A204.1 (cell line): ENCODE results near the gene COX6A2.
A peak's percentile ranks its signal among the peaks of the same experiment; 100 is the strongest.

Experiments used
- FAIRE-seq: peaks from 2 replicates; lab custom pipeline; 2012; peaks lifted over from hg19 to GRCh38; lab: Jason Lieb, UNC

COX6A2 gene

DNA sequence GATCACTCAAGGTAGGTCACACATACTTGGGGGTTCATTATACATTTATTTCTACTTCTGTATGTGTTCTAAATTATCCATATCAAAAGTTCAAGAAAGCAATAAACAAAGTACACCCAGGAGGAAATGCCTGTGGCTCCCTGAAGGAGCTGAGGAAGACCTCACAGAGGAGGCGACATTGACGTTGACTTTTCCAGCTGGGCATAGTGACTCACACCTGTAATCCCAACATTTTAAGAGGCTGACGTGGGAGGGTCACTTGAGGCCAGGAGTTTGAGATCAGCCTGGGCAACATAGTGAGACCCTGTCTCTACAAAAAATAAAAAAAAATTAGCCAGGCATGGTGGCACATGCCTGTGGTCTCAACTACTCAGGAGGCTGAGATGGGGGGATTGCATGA is 18.7 kb downstream of the COX6A2 start:
- FAIRE-seq, result no peak

DNA sequence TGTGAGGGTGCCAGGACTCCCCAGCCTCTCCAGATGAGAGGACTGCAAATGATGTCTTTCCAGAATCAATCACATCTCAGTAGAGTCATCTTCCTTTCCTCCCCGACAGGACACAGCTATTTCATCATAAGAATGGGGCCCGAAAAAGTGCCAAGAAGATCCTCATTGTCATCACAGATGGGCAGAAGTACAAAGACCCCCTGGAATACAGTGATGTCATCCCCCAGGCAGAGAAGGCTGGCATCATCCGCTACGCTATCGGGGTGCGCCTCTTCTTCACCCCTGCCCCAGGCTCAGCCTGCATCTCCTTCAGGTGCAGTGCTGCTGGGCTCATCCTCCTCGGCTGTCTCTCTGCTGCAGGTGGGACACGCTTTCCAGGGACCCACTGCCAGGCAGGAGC is 20.8 kb downstream of the COX6A2 start:
- FAIRE-seq, result no peak

GRCh38 chr16:31404353-31405064 is 23.7 kb downstream of the COX6A2 start:
- peak; percentile 62 for FAIRE-seq

DNA sequence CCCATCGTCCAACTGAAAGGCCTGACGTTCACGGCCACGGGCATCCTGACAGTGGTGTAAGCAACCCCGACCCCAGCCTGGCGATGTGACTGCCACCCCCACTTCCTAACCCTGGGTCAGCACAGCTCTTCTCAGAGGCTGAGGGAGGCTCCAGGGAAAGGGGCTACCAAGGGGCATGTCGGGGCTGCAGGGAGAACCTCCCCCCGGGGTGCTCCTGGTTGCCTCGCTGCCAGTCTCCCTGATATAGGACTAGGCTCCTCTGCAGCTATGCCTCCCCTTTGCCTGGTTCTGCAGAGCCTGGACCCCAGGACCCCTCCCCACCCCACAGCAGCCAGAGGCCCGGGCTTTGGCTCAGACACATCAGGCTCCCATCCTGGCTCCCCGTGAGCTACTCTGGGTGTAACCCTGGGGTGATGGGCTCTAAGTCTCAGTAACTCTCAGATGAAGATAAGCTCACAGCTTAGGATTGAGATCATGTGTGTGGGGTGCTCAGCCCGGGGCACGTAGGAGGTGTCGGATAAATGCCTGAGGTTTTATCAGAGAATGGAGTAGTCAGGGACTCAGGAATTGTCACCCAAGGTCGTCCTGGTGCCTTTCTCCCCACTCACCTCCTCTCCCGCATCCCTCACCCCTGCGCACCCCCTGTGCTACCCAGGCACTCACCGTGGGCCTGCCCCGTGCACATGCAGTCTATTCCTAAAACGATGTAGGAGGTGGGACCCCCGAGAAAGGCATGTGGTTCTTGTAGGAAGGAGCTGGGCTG is 24.4 kb downstream of the COX6A2 start:
- FAIRE-seq, result no peak

DNA sequence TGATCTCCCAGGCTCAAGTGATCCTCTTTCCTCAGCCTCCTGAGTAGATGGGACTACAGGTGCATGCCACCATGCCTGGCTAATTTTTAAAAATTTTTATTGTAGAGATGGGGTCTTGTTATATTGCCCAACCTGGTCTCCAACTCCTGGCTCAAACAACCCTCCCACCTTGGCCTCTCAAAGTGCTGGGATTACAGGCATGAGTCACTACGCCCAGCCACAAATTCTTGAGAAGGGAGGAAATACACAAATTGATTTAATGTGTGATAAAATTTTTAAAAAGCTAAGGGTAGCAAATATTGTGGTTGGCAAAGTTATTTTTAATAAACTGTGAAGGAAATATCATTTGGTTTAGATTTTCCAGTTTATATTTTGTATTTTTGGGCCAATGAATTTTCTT is 25.5 kb downstream of the COX6A2 start:
- FAIRE-seq, result no peak

DNA sequence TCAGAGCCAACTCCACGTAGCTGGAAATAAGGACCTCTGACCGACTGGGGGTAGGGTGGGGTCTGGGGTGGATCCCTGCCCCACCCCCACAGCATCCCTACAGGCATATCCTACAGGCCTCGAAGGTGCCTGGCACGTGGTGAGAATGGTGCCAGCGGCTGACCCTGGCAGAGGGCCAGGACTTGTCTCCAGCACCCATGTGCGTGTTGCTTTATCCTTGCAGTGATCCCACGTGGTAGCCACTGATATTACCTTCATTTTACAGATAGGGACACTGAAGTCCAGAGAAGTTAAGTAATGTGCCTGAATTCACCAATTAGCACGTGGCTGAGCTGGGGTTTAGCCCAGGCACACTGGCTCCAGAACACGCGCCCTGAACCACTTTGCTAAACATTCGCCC is 26.7 kb downstream of the COX6A2 start:
- no peak for FAIRE-seq

GRCh38 chr16:31400191-31400590 is 28.0 kb downstream of the COX6A2 start:
- FAIRE-seq, result no peak

GRCh38 chr16:31397701-31398100 is 30.5 kb downstream of the COX6A2 start:
- no peak for FAIRE-seq

GRCh38 chr16:31397096-31397660 is 31.0 kb downstream of the COX6A2 start:
- no peak for FAIRE-seq

DNA sequence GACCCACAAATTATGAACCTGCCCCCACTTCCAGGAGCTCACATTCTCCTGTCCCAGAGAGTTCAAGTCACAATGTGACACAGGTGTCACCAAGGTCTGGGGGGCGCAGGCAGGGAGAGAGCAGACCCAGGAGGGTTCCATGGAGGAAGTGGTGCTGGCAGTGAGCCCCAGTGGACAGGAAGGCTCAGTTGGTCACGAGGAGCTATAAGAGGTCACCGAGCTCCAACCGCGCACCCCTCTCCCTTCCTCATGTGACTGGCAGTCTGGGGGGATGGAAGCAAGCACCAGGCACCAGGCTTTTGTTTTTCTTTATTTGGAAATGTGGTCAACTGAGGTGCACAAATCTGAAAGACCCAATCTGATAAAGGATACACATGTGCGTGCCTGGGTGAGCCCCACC is 32.5 kb downstream of the COX6A2 start:
- FAIRE-seq, result no peak

DNA sequence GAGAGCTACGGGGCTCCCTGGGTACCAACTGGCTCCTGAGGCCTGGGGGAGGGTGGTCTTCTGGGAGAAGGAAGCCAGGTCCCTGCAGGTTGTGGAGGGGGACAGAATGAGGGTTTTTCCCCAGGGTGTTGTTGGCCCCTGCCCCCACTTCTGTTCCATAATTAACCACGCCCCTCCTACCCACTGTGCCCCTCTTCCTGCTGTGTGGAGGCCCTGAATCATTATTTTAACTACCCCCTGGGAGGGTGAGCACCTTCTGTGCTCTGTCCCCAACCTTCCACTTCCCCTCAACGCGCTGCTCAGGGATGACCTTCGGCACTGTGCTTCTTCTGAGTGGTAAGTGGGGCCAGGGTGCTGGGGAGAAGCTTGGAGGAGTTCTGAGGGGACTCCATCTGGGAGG is 35.1 kb downstream of the COX6A2 start, which contains the start of gene ITGAD:
Gene ITGAD (plus strand): TSS at position 280 of the 400 bp plus-strand sequence. CDS start 26 bp downstream, at position 306.
- FAIRE-seq, result no peak

DNA sequence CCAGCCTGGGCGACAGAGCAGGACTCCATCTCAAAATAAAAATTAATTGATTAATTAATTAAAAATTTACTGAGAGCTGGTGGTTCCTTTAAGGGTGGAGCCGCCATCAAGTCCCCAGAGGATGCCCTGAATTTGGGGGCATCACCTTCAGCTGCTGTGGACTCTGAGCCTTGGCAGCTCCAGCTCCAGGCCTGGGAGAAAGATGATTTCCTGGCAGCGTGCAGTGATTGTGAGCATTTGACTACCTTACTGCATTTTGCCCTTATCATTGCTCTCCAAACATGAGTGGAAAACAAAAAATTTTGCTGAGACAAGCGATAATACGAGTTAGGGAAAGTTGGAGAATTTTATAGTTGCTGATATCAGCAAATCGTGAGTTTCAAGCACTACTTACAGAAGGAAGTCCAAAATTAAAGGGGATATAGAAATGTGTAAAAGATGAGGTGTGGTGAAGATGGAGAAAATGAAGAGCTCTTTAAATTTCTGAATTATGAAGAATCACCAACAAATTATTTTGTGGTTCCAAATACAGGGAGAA is 37.6 kb downstream of the COX6A2 start:
- no peak for FAIRE-seq

GRCh38 chr16:31388535-31388934 is 39.6 kb downstream of the COX6A2 start:
- no peak for FAIRE-seq

DNA sequence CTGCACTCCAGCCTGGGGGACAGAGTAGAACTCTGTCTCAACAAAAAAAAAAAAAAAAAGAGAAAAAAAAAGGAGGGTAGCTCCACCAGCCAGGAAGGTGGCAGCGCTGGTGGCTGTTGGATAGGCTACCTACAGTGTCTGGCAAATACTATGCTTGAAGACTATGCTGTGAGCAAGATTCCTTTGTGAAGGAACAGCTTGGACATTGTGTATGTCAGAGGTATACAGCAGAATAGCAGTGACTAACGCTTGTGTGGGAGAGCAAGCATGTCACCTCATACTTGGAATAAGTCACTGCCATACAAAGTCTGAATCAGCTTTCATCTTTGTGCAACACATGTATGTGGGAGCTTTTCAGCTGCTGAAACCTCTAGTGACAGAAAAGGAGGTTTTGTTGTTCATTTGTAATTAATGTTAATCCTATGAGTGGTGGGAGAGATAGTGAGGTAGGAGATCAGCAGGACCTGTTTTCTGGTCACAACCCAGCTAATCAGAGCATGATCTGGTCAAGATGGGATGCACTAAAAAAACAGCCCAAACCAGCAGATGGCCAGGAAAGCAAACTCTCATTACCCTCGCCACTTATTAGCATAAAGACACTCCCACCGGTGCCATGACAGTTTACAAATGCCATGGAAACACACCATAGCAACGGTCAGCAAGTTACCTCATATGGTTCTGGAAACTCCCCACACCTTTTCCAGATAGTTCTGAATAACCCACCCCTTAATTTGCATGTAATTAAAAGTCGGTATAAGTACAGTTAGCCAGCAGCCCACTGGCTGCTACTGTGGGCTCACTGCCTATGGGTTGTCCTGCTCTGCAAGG is 41.8 kb downstream of the COX6A2 start:
- no peak for FAIRE-seq

- no peak for FAIRE-seq
These were observed 42.5 kb downstream of the COX6A2 start for GRCh38 chr16:31385680-31386079.

DNA sequence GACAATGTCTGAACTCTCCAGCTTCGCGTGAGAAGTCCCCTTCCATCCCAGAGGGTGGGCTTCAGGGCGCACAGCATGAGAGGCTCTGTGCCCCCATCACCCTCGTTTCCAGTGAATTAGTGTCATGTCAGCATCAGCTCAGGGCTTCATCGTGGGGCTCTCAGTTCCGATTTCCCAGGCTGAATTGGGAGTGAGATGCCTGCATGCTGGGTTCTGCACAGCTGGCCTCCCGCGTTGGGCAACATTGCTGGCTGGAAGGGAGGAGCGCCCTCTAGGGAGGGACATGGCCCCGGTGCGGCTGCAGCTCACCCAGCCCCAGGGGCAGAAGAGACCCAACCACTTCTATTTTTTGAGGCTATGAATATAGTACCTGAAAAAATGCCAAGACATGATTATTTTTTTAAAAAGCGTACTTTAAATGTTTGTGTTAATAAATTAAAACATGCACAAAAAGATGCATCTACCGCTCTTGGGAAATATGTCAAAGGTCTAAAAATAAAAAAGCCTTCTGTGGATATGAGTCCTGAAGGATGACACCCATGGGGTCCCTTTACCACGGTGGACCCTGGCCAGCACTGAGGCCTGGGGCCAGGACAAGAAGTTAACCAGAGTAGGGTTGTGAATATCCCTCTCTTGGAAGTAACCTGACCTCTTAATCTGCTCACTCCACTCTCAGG is 45.5 kb downstream of the COX6A2 start:
- no peak for FAIRE-seq

DNA sequence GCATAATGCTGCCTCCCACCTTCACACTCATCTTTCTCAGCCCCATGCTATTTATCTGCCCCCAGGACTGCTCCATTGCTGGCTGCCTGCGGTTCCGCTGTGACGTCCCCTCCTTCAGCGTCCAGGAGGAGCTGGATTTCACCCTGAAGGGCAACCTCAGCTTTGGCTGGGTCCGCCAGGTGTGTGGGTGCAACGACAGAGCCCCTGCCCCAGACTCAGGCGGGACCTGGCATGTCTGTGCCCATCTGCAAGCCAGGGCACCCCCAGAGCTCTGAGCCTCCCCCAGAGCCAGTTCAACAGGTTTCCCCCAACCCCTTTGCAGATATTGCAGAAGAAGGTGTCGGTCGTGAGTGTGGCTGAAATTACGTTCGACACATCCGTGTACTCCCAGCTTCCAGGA is 48.0 kb downstream of the COX6A2 start:
- FAIRE-seq, result no peak
